GM21786 (cell line): ENCODE data around the gene ZAP70.
A peak's percentile ranks its signal among the peaks of the same experiment; 100 is the strongest.
"Not testable (repeated sequence)": the region's sequence is repeated elsewhere in the genome, so short reads cannot be mapped to it uniquely, and the experiment has no call there.

ENCODE experiments used
- ATAC-seq: cut with Tn5 transposase; IDR thresholded peaks from one replicate; pipeline ENCODE4 v1.9.1; 2021; ENCODE audit not compliant: unreplicated experiment

ZAP70 gene

DNA sequence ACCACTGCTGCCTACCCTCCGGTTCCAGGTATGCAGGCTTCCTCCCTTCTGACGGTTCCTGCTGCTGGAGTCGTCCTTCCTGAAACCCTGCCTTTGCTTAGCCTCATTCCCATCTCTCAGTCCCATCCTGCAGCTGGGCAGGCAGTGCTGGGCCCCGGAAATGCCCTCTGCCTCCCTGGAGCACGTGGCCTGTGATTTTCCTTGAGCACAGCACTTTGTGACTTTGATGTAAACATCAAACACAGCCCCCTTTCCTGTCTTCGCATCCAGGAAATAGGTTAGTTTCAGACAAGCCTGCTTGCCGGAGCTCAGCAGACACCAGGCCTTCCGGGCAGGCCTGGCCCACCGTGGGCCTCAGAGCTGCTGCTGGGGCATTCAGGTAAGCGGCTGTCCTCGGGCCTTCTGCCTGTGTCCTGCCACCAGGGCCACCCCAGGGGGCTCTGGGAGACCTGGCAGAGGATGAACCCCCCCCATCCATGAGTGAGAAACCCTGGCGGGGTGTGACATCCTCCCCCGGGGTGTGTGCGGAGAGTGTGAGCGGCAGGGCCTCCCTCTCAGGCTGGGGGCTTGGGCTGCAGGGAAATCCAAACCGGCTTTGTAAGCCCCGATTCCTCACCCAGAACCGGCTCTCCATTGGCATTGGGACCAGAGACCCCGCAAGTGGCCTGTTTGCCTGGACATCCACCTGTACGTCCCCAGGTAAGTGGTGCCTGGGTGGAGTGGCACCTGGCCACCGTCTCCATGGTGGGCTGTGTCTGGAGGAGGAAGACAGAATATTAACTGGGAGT, at the start of gene ZAP70:
Gene ZAP70 (plus strand): TSS at position 281 of the 788 bp plus-strand sequence. CDS start 10,461 bp downstream, outside the sequence.
- no peak for ATAC-seq

DNA sequence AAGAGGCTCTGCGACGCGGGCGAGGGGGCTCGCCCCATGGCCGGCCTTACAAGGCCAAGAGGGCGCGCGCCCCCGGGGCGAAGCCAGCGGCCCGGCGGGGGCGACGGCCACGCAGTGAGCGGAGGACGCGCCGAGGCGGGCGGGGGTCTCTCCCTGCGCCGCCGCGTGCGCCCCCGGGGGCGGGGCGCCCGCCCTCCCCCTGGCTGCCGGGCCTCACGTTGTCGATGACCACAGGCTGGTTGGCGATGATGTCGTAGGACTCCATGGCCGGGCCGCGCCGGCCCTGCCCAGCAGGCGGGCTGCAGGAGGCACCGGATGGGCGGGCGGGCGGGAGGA, 49.8 kb upstream of the ZAP70 start:
- no peak for ATAC-seq

DNA sequence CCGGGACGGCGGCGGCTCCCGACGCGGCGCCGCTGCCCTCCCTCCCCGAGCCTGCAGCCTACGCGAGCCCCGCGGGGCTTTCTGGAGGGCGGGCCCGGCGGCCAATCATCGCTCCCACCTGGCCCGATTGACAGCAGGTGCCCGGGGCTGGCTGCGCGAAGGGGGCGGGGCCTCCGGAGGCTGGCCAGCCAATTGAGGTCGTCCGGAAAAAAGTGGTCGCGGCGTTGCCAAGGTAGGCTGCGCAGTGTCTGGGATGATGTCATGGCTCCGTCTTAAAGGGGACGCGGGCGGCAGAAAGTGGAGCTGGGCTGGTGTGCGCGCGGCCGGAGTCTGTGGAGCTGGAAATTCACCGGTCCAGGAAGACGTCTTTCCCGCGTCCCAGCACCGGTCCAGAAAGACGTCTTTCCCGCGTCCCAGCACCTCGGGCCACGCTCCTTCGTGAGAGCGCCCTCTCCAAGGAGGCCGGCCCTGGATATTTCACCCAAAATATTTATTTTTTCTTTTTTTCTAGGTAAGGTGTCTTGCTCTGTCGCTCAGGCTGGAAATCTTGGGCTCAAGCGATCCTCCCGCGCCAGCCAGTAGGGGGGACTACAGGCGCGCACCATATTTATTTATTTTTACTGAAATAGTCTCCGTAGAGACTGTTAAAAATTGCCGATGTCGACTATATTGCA, 49.3 kb upstream of the ZAP70 start, which contains the start of gene ACTR1B:
Gene ACTR1B (minus strand): TSS at position 83 of the 674 bp plus-strand sequence. CDS start 154 bp downstream, outside the sequence.
- peak; percentile 87 for ATAC-seq

DNA sequence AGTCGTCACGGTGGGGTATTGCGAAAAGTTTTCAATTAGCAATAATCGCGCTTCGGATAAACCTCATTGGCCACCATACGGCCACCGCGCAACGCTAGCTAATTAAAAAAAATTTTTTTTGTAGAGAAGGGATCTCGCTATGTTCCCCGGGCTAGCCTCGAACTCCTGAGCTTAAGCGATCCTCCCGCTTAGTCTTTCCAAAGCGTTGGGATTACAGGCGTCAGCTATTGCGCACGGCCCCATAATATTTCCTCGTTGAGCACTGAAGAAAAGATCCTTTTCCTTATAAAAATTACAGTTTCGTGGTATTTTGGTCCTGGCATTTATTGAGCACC, 48.8 kb upstream of the ZAP70 start:
- ATAC-seq, result no peak

DNA sequence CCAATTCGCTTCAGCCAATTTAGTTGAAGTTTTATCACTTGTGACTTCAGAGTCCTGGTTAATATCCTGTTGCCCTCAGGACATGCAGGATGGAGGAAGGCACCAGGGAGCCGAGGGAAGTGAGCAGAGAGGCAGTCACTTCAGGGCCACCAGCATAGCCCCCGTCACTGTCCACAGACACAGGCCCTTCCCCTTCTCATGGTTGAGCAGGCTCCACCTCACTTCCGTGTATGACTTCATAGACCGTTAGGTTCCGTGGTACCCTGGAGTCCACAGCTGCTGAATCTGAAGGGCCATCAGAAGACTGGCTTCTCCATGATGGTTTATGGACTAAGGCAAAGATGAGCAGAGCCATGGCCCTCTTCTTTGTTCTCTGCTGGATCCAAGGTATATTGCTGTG, 43.9 kb upstream of the ZAP70 start, which contains the start of gene C2orf92:
Gene C2orf92 (plus strand): TSS at position 266 of the 400 bp plus-strand sequence. CDS start 76 bp downstream, at position 342.
- ATAC-seq, result no peak

DNA sequence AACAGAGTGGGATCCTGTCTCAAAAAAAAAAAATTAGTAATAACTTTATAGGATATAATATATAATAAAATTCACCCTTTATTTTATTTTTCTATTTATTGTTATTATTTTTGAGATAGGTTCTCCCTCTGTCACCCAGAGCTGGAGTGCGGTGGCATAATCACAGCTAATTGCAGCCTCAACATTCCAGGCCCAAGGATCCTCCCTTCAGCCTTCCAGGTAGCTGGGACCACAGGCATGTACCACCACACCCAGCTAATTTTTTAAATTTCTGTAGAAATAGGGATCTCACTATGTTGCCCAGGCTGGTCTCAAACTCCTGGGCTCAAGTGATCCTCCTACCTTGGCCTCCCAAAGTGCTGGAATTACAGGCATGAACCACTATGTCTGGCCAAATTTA, 42.9 kb upstream of the ZAP70 start:
- ATAC-seq, result no peak

DNA sequence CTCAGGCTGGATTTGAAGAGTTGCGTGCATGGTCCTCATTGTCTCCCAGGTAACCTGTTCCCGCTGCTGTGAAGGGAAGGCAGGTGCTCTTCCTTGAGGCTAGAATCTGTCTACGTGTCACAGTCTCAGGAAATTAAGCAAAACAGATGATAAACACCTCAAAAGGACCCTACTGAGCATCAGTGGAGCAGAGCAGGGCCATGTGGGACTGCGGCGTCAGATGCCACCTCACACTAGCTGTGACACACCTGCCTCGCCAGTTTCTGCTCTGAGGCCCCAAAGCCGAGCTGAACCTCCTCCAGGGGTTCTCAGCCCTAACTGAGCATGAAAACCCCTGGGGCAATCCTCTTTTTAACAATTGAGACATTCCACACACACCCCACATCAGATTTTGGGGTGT, 41.9 kb upstream of the ZAP70 start:
- no peak for ATAC-seq

DNA sequence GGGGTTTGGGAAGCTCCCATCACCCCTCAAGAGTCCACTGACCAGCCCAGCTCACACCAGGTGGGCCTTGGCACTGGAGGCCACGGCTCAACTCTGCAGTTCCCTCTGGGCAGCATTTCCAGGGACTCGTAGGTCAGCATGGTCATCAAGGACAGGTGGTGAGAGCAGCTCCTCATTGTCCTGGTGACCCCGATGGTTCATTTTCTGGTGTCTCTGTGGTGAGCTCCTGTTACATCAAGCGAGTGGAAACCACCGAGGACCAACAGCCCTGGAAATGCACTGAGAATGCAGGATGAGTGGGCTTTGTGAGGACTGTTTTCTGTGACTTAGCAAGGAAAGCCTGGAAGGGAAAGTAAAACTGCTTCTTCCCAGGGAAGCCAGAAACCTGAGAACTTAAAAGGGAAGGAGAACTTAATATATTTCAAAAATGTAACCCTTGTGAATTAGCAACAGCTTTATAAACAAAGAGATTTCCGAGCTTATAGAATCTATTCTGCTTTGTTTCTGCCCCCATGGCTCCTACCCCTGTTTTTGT, 40.7 kb upstream of the ZAP70 start:
- not testable (repeated sequence) for ATAC-seq

DNA sequence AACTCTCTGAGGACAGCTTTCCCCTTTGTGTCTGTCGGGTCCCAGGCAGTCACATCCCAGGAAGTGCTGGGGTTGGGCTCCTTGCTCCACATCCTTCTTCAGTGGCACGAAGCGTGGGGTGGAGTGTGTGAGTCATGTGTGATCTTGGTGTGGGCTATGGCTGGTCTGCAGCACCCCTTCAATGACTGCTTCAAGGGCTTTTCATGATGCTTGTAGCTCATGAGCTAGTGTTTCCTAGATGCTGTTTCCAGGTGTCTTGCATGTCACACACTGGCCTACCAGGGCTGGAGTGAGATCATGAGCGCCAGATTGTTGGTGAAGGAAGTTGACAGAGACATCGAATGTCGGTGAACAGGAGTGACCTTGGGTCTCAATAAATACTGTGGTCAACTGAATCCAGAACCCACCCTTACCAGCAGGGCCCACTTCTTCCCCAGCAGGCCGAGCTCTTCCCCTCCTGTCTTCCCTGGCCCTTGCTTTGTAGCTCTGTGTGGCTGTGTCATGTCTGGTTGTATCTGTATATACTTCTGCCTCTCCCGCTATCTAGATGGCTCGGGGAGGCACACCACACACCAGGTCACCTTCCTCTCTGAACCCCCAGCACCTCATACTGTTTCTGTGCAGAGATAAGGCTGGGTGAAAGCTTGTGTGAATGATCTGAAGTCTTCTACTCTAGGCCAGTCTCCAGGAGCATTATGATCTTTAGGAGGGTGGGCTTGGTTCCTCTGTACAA, 40.0 kb upstream of the ZAP70 start:
- no peak for ATAC-seq

DNA sequence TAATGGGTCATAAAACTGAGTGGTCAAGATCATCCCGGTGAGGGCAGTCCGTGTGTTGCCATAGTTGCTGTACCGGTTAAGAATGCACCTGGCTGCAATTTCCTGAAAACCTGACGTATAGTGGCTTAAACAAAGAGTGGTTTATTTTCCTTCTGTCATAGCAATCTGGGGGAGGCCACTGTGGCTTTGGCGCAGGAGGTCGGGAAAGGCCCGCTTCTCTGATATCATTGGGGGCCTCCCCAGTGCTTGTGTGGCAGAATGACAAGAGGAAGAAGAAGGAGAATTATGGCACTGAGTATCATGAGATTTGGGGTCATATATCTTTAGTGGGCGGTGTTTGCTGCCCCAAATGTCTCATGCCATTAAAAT, 39.5 kb upstream of the ZAP70 start:
- peak; percentile 72 for ATAC-seq

DNA sequence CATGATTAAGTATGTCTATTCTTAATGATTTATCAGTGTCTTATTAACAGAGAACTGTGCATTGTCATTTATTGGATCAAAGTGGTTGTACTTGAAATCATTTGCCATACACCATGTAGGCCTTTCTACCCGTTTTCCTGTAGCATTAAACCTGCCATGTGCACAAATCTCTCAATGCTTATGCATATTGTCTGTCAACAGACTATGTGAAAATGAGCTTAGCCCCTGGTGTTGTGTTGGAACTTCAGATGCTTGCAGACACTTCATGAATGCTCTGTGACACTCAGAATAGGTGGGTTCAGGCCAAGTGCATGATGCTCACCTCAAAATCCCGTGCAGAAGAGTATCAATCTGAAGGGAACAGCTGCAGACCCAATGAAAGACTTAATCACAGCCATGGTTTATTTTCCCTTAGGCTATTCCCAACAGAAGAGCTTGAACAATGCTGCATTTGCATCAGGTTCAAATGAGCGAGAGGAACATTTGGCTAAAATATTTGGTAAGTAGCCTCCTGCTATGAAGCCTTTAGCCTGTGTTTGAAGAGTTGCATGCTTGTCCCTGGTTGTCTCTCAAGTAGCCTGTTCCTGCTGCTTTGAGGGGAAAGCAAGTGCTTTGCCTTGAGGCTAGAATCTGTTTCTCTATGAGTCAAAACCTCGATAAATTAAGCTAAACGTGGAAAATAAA, 37.8 kb upstream of the ZAP70 start:
- ATAC-seq, result no peak

DNA sequence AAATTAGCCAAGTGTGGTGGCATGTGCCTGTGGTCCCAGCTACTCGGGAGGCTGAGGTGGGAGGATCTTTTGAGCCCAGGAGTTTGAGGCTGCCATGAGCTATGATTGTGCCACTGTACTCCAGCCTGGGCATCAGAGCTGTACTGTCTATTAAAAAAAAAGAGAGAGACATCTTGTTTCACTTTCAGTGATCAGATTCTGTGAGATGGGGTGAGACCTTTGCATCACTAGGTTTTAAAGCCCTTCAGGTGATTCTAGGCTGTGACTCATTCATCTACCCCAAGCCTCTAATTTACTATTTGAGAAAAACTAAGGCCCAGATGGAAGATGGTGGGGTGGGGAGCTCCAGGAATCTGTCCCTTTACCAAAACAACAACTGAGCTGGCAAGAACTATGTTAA, 36.8 kb upstream of the ZAP70 start:
- ATAC-seq, result no peak

DNA sequence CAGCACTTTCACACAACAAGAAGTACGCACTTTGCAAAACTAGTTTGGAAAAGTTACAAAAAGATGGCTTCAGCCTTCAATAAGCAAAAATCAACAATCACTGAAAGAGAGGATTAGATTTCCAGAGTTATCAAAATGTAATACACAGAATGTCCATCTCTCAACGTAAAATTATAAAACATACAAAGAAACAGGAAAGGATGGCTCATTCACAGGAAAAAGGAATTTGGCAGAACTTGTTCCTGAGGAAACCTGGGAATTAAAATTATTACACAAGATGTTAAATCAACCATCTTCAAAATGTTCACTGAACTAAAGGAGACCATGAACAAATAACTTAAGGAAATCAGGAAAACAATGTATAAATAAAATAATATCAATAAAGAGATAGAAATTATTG, 35.9 kb upstream of the ZAP70 start:
- ATAC-seq, result no peak

DNA sequence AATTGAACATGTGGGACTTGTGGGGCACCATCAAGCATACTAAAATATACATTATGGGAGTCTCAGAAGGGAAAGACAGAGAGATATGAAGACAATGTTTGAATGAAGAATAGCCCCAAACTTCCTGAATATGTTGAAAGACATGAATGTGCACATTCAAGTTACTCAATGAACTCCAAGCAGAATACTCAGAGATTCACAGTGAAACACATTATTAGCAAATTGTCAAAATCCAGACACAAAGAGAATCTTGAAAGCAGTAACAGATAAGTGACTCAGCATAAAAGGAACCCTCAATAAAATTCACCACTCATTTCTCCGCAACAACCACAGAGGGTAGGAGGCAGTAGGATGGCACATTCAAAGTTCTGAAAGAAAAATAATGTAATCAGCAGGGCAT, 35.1 kb upstream of the ZAP70 start:
- ATAC-seq, result no peak

DNA sequence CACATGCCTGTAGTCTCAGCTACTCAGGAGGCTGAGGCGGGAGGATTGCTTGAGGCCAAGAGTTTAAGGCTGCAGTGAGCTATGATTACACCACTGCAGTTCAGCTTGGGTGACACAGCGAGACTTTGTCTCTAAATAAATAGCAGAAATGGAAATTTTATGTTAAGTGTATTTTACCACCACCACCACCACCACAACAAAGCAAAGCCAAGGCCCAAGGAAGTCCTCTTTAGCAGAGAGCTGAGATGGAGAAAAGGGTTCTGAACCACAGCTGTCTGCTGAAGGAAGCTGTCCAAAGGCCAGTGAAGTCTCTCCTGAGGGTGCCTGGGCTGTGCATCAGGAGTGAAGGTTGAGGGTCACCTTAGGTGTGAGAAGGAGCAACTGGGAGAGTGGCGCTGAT, 26.1 kb upstream of the ZAP70 start:
- ATAC-seq, result not testable (repeated sequence)

DNA sequence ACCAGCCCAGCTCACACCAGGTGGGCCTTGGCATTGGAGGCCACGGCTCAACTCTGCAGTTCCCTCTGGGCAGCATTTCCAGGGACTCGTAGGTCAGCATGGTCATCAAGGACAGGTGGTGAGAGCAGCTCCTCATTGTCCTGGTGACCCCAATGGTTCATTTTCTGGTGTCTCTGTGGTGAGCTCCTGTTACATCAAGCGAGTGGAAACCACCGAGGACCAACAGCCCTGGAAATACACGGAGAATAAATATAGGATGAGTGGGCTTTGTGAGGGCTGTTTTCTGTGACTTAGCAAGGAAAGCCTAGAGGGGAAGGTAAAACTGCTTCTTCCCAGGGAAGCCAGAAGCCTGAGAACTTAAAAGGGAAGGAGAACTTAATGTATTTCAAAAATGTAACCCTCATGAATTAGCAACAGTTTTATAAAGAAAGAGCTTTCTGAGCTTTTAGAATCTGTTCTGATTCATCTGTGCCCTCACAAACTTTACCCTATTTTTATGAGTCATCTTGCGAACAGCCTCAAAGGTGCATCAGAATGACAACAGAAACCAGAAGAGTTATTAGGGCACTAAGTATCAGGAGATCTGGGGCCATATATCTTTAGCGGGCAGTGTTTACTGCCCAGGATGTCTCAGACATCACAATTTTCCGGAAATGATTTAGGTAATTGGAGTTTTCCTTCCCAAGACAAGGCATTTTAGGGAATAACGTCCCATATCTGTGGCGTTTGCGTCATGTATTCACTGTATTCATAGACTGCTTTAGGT, 25.1 kb upstream of the ZAP70 start:
- ATAC-seq, result peak; percentile 66

DNA sequence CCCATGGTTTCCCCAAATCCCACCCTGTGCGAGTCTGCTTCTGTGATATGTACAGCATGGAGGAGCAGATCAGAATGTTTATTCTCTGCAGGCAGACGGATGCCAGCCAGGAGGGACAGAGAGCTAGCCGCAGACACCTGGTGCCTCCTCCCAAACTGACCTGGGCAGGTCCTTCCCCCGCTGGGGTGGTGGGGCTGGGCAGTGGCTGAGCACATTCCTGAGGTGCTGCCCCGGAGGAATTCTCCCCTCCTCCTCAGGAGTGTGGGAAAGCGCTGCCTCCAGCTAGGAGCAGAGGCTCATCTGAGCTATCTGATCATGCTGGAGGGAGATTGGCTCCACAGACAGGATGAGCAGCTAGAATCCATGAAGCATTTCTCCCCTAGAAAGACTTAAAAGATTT, 22.2 kb upstream of the ZAP70 start:
- ATAC-seq, result no peak

DNA sequence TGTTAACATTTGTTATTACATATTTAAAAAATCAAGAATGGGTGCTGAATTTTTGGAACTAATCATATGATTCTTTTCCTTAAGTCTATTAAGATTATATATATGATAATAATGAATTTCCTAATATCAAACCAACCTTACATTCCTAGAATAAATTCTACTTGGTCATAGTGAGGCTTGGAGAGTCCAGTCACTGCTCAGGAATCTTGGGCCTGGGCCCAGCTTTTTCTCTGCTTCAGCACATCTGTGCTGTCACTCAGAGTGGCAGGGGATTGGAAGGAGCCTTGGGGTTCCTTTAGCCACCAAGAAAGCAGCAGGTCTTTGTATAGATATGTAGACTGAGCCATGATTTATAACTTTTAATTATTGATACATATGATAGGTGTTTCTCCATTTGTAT, 19.9 kb upstream of the ZAP70 start:
- ATAC-seq, result no peak

DNA sequence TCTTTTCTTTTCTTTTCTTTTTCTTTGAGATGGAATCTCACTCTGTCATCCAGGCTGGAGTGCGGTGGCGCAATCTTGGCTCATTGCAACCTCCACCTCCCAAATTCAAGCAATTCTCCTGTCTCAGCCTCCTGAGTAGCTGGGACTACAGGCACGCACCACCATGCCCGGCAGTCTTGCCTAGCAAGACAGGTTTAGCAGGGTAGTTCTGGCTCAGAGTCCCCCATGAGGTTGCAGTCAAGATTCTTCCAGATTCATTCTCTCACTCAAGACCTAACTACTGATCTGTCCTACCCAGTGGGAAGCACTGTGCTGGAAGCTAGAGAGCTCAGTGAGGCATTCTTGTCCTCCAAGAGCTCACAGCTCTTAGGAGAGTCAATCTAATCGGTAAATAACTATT, 17.6 kb upstream of the ZAP70 start:
- no peak for ATAC-seq
